SK-N-SH treated with all-trans-retinoic acid at 6 μM for 48 hours (cell line): ENCODE measurements around the gene RUSC1.
A peak's percentile ranks its signal among the peaks of the same experiment; 100 is the strongest.

Source experiments
- ATAC-seq: fragments of 200-7000 bp; cut with Tn5 transposase; 3 replicates; pipeline ENCODE4 v1.9.1; 2020; ENCODE audit warnings: mild to moderate bottlenecking, moderate library complexity
- ARNTL ChIP-seq: fragments of 450-650 bp; formaldehyde crosslinking; IDR thresholded peaks from 2 replicates; pipeline ENCODE4 v1.5.0; 2020; ENCODE audit warnings: low read depth, mild to moderate bottlenecking, moderate library complexity, borderline replicate concordance
- BACH2 ChIP-seq: fragments of 250-450 bp; sonication (Bioruptor Pico); IDR thresholded peaks from 2 replicates; pipeline ENCODE4 v1.9.0; 2021; ENCODE audit warnings: mild to moderate bottlenecking, borderline replicate concordance
- CSDC2 ChIP-seq: fragments of 250-450 bp; sonication (Bioruptor Pico); IDR thresholded peaks from 2 replicates; pipeline ENCODE4 v1.5.0; 2020; ENCODE audit warnings: mild to moderate bottlenecking, moderate library complexity
- CSRNP3 ChIP-seq: fragments of 250-450 bp; sonication (Bioruptor Pico); IDR thresholded peaks from 2 replicates; pipeline ENCODE4 v1.5.1; 2021; ENCODE audit warnings: mild to moderate bottlenecking, moderate library complexity
- ESRRG ChIP-seq: fragments of 250-450 bp; sonication (Bioruptor Pico); IDR thresholded peaks from 2 replicates; pipeline ENCODE4 v1.6.1; 2021; ENCODE audit warnings: mild to moderate bottlenecking
- GLIS3 ChIP-seq: fragments of 250-450 bp; sonication (Bioruptor Pico); IDR thresholded peaks from 2 replicates; pipeline ENCODE4 v1.5.0; 2020; ENCODE audit warnings: mild to moderate bottlenecking, moderate library complexity
- ISL1 ChIP-seq: fragments of 250-450 bp; sonication (Bioruptor Pico); IDR thresholded peaks from 2 replicates; pipeline ENCODE4 v2.1.2; 2022; ENCODE audit warnings: mild to moderate bottlenecking, moderate library complexity
- OSR1 ChIP-seq: fragments of 250-450 bp; sonication (Bioruptor Pico); IDR thresholded peaks from 2 replicates; pipeline ENCODE4 v1.8.0; 2022; ENCODE audit warnings: moderate library complexity, mild to moderate bottlenecking, inconsistent platforms
- RARB ChIP-seq: fragments of 250-450 bp; sonication (Bioruptor Pico); IDR thresholded peaks from 2 replicates; pipeline ENCODE4 v1.8.0; 2021; ENCODE audit warnings: mild to moderate bottlenecking, moderate library complexity
- SNAI2 ChIP-seq: fragments of 250-450 bp; sonication (Bioruptor Pico); IDR thresholded peaks from 2 replicates; pipeline ENCODE4 v1.5.0; 2020; ENCODE audit warnings: mild to moderate bottlenecking, moderate library complexity
- TCF4 ChIP-seq: fragments of 250-450 bp; sonication (Bioruptor Pico); IDR thresholded peaks from 2 replicates; pipeline ENCODE4 v1.8.0; 2021; ENCODE audit warnings: mild to moderate bottlenecking, moderate library complexity, borderline replicate concordance
- TOX ChIP-seq: fragments of 250-450 bp; sonication (Bioruptor Pico); IDR thresholded peaks from 2 replicates; pipeline ENCODE4 v1.8.0; 2021; ENCODE audit warnings: mild to moderate bottlenecking, moderate library complexity, borderline replicate concordance
- TSHZ2 ChIP-seq: fragments of 250-450 bp; sonication (Bioruptor Pico); IDR thresholded peaks from 2 replicates; pipeline ENCODE4 v1.5.0; 2020; ENCODE audit warnings: mild to moderate bottlenecking, moderate library complexity
- ZFP3 ChIP-seq: fragments of 250-450 bp; sonication (Bioruptor Pico); IDR thresholded peaks from 2 replicates; pipeline ENCODE4 v1.5.0; 2020; ENCODE audit warnings: mild to moderate bottlenecking, moderate library complexity
- ZFP30 ChIP-seq: fragments of 450-650 bp; formaldehyde crosslinking; IDR thresholded peaks from 2 replicates; pipeline ENCODE4 v1.5.0; 2022; ENCODE audit warnings: mild to moderate bottlenecking, moderate library complexity
- ZNF565 ChIP-seq: fragments of 450-650 bp; formaldehyde crosslinking; conservative IDR thresholded peaks from 2 replicates; pipeline ENCODE4 v1.5.0; 2020; ENCODE audit warnings: low read depth, mild to moderate bottlenecking, moderate library complexity
- ZNF70 ChIP-seq: fragments of 450-650 bp; formaldehyde crosslinking; IDR thresholded peaks from 2 replicates; pipeline ENCODE4 v1.5.0; 2020; ENCODE audit warnings: mild to moderate bottlenecking, moderate library complexity
- TF ChIP-seq, protein P1 (sequence below): fragments of 250-450 bp; sonication (Bioruptor Pico); IDR thresholded peaks from 2 replicates; pipeline ENCODE4 v1.8.0; 2021; ENCODE audit warnings: low read depth, mild to moderate bottlenecking, moderate library complexity, borderline replicate concordance
- TF ChIP-seq, protein P2 (sequence below): fragments of 250-450 bp; sonication (Bioruptor Pico); IDR thresholded peaks from 2 replicates; pipeline ENCODE4 v1.5.1; 2020; ENCODE audit warnings: low read depth, mild to moderate bottlenecking, moderate library complexity
- TF ChIP-seq, protein P3 (sequence below): fragments of 250-450 bp; sonication (Bioruptor Pico); IDR thresholded peaks from 2 replicates; pipeline ENCODE4 v1.8.0; 2020; ENCODE audit warnings: mild to moderate bottlenecking, moderate library complexity, borderline replicate concordance

The RUSC1 gene

DNA sequence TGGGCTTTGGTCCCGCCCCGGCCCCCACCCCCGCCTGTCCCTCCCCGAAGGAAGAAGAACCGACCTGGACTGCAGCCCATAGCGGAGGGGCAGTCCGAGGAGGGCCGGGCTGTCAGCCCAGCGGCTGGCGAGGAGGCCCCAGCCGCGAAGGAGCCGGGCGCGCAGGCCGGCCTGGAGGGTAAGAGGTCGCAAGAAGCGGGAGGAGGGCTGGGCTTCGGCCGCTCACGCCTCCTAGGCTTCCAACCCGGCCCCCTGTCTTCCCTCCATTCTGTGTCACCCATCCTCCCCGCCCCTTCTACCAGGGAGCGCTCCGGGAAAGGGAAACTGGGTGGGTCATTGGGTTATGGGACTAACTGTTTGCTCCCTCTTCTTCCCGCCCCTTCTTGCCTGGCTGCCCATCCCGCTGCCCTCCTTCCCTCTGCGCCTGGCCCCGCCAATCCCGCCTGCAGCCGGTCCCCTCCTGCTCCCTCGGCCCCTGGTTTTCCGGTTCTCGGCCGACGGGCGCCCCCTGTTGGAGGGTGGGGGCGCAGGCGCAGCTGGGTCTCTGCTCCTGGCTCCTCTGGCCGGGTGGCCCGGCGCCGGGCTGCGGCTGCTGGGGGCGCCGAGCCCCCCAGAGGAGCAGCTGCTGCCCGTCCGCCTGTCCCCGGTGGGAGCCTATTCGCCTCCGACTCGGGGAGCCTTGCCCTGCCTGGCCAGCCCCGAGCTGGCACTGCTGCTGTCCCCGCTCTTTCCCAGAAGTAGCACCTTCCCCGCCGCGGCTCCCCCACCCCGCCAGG is 2.4 kb downstream of the RUSC1 start:
- no peak for TF ChIP-seq CSRNP3 (CRISPR knock-in tag)
- no peak for TF ChIP-seq ARNTL (CRISPR knock-in tag)
- TF ChIP-seq GLIS3 (CRISPR knock-in tag), result no peak
- TF ChIP-seq, protein P1, sequence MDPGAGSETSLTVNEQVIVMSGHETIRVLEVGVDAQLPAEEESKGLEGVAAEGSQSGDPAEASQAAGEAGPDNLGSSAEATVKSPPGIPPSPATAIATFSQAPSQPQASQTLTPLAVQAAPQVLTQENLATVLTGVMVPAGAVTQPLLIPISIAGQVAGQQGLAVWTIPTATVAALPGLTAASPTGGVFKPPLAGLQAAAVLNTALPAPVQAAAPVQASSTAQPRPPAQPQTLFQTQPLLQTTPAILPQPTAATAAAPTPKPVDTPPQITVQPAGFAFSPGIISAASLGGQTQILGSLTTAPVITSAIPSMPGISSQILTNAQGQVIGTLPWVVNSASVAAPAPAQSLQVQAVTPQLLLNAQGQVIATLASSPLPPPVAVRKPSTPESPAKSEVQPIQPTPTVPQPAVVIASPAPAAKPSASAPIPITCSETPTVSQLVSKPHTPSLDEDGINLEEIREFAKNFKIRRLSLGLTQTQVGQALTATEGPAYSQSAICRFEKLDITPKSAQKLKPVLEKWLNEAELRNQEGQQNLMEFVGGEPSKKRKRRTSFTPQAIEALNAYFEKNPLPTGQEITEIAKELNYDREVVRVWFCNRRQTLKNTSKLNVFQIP, result no peak; the same call in 1 of the 2 replicates
- no peak for TF ChIP-seq OSR1
- no peak for TF ChIP-seq ESRRG (CRISPR knock-in tag)
- TF ChIP-seq, protein P2, sequence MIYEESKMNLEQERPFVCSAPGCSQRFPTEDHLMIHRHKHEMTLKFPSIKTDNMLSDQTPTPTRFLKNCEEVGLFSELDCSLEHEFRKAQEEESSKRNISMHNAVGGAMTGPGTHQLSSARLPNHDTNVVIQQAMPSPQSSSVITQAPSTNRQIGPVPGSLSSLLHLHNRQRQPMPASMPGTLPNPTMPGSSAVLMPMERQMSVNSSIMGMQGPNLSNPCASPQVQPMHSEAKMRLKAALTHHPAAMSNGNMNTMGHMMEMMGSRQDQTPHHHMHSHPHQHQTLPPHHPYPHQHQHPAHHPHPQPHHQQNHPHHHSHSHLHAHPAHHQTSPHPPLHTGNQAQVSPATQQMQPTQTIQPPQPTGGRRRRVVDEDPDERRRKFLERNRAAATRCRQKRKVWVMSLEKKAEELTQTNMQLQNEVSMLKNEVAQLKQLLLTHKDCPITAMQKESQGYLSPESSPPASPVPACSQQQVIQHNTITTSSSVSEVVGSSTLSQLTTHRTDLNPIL (CRISPR knock-in tag), result no peak
- TF ChIP-seq ZNF565 (CRISPR knock-in tag), result no peak
- no peak for TF ChIP-seq TSHZ2 (CRISPR knock-in tag)
- TF ChIP-seq, protein P3, sequence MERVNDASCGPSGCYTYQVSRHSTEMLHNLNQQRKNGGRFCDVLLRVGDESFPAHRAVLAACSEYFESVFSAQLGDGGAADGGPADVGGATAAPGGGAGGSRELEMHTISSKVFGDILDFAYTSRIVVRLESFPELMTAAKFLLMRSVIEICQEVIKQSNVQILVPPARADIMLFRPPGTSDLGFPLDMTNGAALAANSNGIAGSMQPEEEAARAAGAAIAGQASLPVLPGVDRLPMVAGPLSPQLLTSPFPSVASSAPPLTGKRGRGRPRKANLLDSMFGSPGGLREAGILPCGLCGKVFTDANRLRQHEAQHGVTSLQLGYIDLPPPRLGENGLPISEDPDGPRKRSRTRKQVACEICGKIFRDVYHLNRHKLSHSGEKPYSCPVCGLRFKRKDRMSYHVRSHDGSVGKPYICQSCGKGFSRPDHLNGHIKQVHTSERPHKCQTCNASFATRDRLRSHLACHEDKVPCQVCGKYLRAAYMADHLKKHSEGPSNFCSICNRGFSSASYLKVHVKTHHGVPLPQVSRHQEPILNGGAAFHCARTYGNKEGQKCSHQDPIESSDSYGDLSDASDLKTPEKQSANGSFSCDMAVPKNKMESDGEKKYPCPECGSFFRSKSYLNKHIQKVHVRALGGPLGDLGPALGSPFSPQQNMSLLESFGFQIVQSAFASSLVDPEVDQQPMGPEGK (CRISPR knock-in tag), result no peak
- TF ChIP-seq ZFP30 (CRISPR knock-in tag), result no peak
- no peak for TF ChIP-seq TOX (CRISPR knock-in tag)
- no peak for TF ChIP-seq RARB (CRISPR knock-in tag)
- TF ChIP-seq CSDC2 (CRISPR knock-in tag), result no peak
- no peak for TF ChIP-seq BACH2 (CRISPR knock-in tag)
- TF ChIP-seq ISL1 (CRISPR knock-in tag), result no peak
- TF ChIP-seq TCF4 (CRISPR knock-in tag), result no peak
- no peak for TF ChIP-seq ZNF70 (CRISPR knock-in tag)
- TF ChIP-seq SNAI2 (CRISPR knock-in tag), result no peak
- TF ChIP-seq, all 23 proteins: peak for 0
- peak; percentile 52 for ATAC-seq

GRCh38 chr1:155323729-155324036 is 3.0 kb downstream of the RUSC1 start:
- TF ChIP-seq TCF4 (CRISPR knock-in tag) (no peak), TOX (CRISPR knock-in tag) (no peak), ZNF70 (CRISPR knock-in tag) (no peak), ZFP3 (no peak), ESRRG (CRISPR knock-in tag) (no peak), CSDC2 (CRISPR knock-in tag) (no peak), RARB (CRISPR knock-in tag) (no peak)
- TF ChIP-seq, protein P1, result no peak
- TF ChIP-seq, all 23 proteins: peak for 0

More at GRCh38 chr1:155323729-155324036, 3.0 kb downstream of the RUSC1 start:
- ATAC-seq, result peak; percentile 63
